ENCODE results near the gene FGF8.

DNA sequence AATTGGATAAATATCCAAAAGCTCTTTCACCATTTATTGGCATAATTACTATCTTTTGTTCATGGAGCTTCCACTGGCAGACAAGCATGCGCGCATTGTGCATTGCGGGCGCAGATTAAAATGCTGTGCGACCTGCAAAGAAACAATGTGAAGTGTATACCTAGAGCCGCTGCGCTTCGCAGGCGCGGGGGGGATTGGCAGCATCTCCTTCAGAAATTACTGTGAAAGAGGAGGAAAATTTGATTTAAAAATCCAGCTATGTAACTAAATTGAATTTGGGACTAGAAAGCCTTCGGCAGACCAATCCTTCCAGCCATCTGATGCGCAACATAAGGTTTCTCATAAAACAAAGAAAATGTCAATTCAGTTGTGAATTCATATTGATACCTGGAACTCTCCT lies 17.6 kb upstream of the FGF8 start:
- TF ChIP-seq POLR2A (IDR thresholded peaks at IDR 0.05; ENCODE audit: low read length) (no peak), GATA1 (IDR thresholded peaks at IDR 0.05; ENCODE audit: low read depth, low read length) (no peak)

Data from erythroblast (primary cell).